Panc1 (cell line): ENCODE results near the gene LHPP. TPM values are rescaled to one million over a fixed set of nuclear protein-coding genes. Genes with fewer than 3 reads are reported as not detected.
A peak's percentile ranks its signal among the peaks of the same experiment; 100 is the strongest.

ENCODE experiments used
- ATAC-seq: fragments of 200-7000 bp; cut with Tn5 transposase; 2 replicates; pipeline ENCODE4 v1.9.1; 2020; ENCODE audit warnings: mild to moderate bottlenecking, moderate library complexity
- BruUV-seq: library from RNA; stranded (reverse); fragments of 400-500 nt; replicated peaks from 2 replicates; lab custom pipeline; 2021; lab: Mats Ljungman, UMichigan
- CTCF ChIA-PET: fragments of 300-600 bp; sonication (Branson Sonifier 250); formaldehyde crosslinking; loops from one replicate; lab custom pipeline; 2022; ENCODE audit warnings: antibody characterized with exemption; lab: Charles Lee
- POLR2A ChIA-PET: fragments of 300-600 bp; sonication (Branson Sonifier 250); formaldehyde crosslinking; loops from one replicate; lab custom pipeline; 2022; ENCODE audit warnings: antibody characterized with exemption; lab: Charles Lee
- DNase-seq: peaks from one replicate; pipeline ENCODE4 v3.0.0-alpha.2; 2010; ENCODE audit warnings: low read depth, low spot score
- H3K27ac ChIP-seq: 2 replicates; pipeline ENCODE4 v1.5.1; 2011; ENCODE audit warnings: mild to moderate bottlenecking, low read length, inconsistent platforms
- H3K27me3 ChIP-seq: fragments of 200-500 bp; sonication (Bioruptor generic); 2 replicates; pipeline ENCODE4 v1.6.0; 2014; ENCODE audit warnings: low read length, inconsistent platforms; ENCODE audit not compliant: control insufficient read depth, insufficient read depth
- H3K36me3 ChIP-seq: fragments of 200-500 bp; sonication (Bioruptor generic); 2 replicates; pipeline ENCODE4 v1.5.1; 2014; ENCODE audit warnings: inconsistent platforms, mild to moderate bottlenecking, low read length, moderate library complexity; ENCODE audit not compliant: control insufficient read depth, insufficient read depth
- H3K4me1 ChIP-seq: 2 replicates; pipeline ENCODE4 v1.5.1; 2011; ENCODE audit warnings: inconsistent platforms, mild to moderate bottlenecking, low read length, moderate library complexity; ENCODE audit not compliant: control insufficient read depth, insufficient read depth
- H3K4me3 ChIP-seq, 2 experiments: 2 replicates each; pipeline ENCODE4 v1.5.1; 2011 to 2012; ENCODE audit warnings: low read depth in 2 of 2, low read length in 2 of 2, mild to moderate bottlenecking in 2 of 2, inconsistent platforms in 1 of 2, moderate library complexity in 1 of 2
- H3K9me3 ChIP-seq: fragments of 200-500 bp; sonication (Bioruptor generic); 2 replicates; pipeline ENCODE4 v1.5.1; 2014; ENCODE audit warnings: low read depth, mild to moderate bottlenecking, inconsistent platforms, low read length, moderate library complexity; ENCODE audit not compliant: control insufficient read depth, insufficient read depth
- CTCF ChIP-seq: fragments of 450-650 bp; IDR thresholded peaks from 2 replicates; pipeline ENCODE4 v1.5.1; 2017; ENCODE audit warnings: mild to moderate bottlenecking
- POLR2AphosphoS5 ChIP-seq: IDR thresholded peaks from 2 replicates; pipeline ENCODE4 v1.6.1; 2012; ENCODE audit warnings: mild to moderate bottlenecking, low read depth, low read length, moderate library complexity
- REST ChIP-seq, 2 experiments: IDR thresholded peaks; 2 replicates each; pipeline ENCODE4 v1.6.1; 2011 to 2012; ENCODE audit warnings: low read depth in 2 of 2, control low read depth in 1 of 2, low read length in 1 of 2, mild to moderate bottlenecking in 1 of 2, moderate library complexity in 1 of 2; ENCODE audit not compliant: insufficient read depth in 1 of 2
- SIN3A ChIP-seq: IDR thresholded peaks from 2 replicates; pipeline ENCODE4 v1.6.1; 2012; ENCODE audit warnings: low read depth, mild to moderate bottlenecking, low read length, moderate library complexity, borderline replicate concordance; ENCODE audit not compliant: insufficient read depth
- TCF7L2 ChIP-seq: IDR thresholded peaks from 2 replicates; pipeline ENCODE4 v1.6.1; 2011; ENCODE audit warnings: mild to moderate bottlenecking, low read depth, low read length, inconsistent platforms
- in situ Hi-C: cut with HindIII; loops from 2 replicates; pipeline ENCODE4 v1.10.0; 2016; ENCODE audit warnings: low sequenced_read_pairs, low pct_unique_long_range_greater_than_20kb
- intact Hi-C: fragments of 100-400 bp; cut with micrococcal nuclease; formaldehyde crosslinking; loops from one replicate; pipeline ENCODE4 v1.10.0; 2022; ENCODE audit not compliant: unreplicated experiment
- total RNA-seq: library from RNA; stranded (reverse); gene quantifications from one replicate; pipeline ENCODE4 v1.2.1, GENCODE V29; 2021; ENCODE audit not compliant: unreplicated experiment

Gene LHPP
- total RNA-seq, 1 experiment from 2014 or later: 15.0 TPM

GRCh38 chr10:124566981-124567835, 105.6 kb downstream of the LHPP start:
- intact Hi-C loops (no loop called here), in situ Hi-C loops (no loop called here)
- peak; percentile 62 for ATAC-seq
- no peak for DNase-seq
- BruUV-seq: no TSS peak
- Histone ChIP-seq H3K36me3 (no peaks in the 10 kb centered on the region), H3K27ac (no peak overlapping the region), H3K4me1 (no peaks in the 10 kb centered on the region), H3K9me3 (no peaks in the 10 kb centered on the region), H3K4me3 (no peak overlapping the region), H3K27me3 (no peaks in the 10 kb centered on the region; the same call in 1 of the 2 replicates)
- CTCF ChIA-PET: interaction anchor here (0.7 kb wide), 1 partner anchor 43 kb away, joined by 3 read pairs; no protein-coding TSS in a partner anchor
- POLR2A ChIA-PET: no interaction called here
- TF ChIP-seq TCF7L2 (no peak), REST (IDR thresholded peaks at IDR 0.05; ENCODE audit: insufficient read depth in 1 of 2, low read depth in 2 of 2, low read length in 1 of 2) (no peak), POLR2AphosphoS5 (no peak), CTCF (no peak), SIN3A (no peak)

- Histone ChIP-seq H3K4me3 (no peak overlapping the region), H3K36me3 (no peaks in the 10 kb centered on the region), H3K27ac (no peak overlapping the region), H3K27me3 (no peaks in the 10 kb centered on the region; the same call in 1 of the 2 replicates), H3K9me3 (no peaks in the 10 kb centered on the region), H3K4me1 (no peaks in the 10 kb centered on the region)
- ChIA-PET CTCF (no interaction called here), POLR2A (no interaction called here)
- in situ Hi-C loops: no loop called here
- ATAC-seq (no peak), DNase-seq (no peak)
- intact Hi-C loops: no loop called here
- no TSS peak for BruUV-seq
- TF ChIP-seq CTCF (no peak), POLR2AphosphoS5 (no peak), TCF7L2 (no peak), SIN3A (no peak), REST (IDR thresholded peaks at IDR 0.05; ENCODE audit: insufficient read depth in 1 of 2, low read depth in 2 of 2, low read length in 1 of 2) (no peak)
Observed at GRCh38 chr10:124568339-124568738, 106.7 kb downstream of the LHPP start.
